GM06990 (cell line): Measurements from ENCODE around the gene KCNH6.

ENCODE experiments used
- DNase-seq: peaks from one replicate; pipeline ENCODE4 v3.0.0-alpha.2; 2011; ENCODE audit not compliant: insufficient read length; ENCODE audit errors: extremely low read depth
- H3K27me3 ChIP-seq: replicated peaks from 2 replicates; pipeline ENCODE4 v1.6.0; 2011; ENCODE audit warnings: low read length; ENCODE audit not compliant: control insufficient read depth, insufficient read depth
- H3K36me3 ChIP-seq: 2 replicates; pipeline ENCODE4 v1.5.1; 2011; ENCODE audit warnings: low read length; ENCODE audit not compliant: control insufficient read depth, insufficient read depth
- H3K4me3 ChIP-seq: replicated peaks from 2 replicates; pipeline ENCODE4 v1.5.1; 2011; ENCODE audit warnings: low read depth, mild to moderate bottlenecking, control low read depth, low read length
- CTCF ChIP-seq: IDR thresholded peaks from 2 replicates; pipeline ENCODE4 v1.5.1; 2011; ENCODE audit warnings: low read length, control low read depth, mild to moderate bottlenecking, inconsistent platforms; ENCODE audit not compliant: insufficient read depth, poor library complexity, severe bottlenecking

Gene KCNH6

GRCh38 chr17:63498626-63499195 is 24.4 kb upstream of the KCNH6 start:
- no peaks in the 10 kb centered on the region; the same call in 1 of the 2 replicates for H3K27me3 ChIP-seq
- TF ChIP-seq CTCF = no peak

GRCh38 chr17:63500543-63501390 is 22.4 kb upstream of the KCNH6 start:
- Histone ChIP-seq H3K27me3 (no peaks in the 10 kb centered on the region; the same call in 1 of the 2 replicates), H3K36me3 (no peaks in the 10 kb centered on the region), H3K4me3 (no peak overlapping the region)
- no peak for DNase-seq
- TF ChIP-seq CTCF = no peak

More at GRCh38 chr17:63498626-63499195, 24.4 kb upstream of the KCNH6 start:
- Histone ChIP-seq H3K36me3 (no peaks in the 10 kb centered on the region), H3K4me3 (no peak overlapping the region)
- DNase-seq = no peak

GRCh38 chr17:63503341-63503705 is 19.8 kb upstream of the KCNH6 start:
- DNase-seq = no peak
- no peak for TF ChIP-seq CTCF
- H3K27me3 ChIP-seq = no peaks in the 10 kb centered on the region; the same call in 1 of the 2 replicates
- no peaks in the 10 kb centered on the region for H3K36me3 ChIP-seq
- H3K4me3 ChIP-seq = no peak overlapping the region

GRCh38 chr17:63504261-63504660 is 18.9 kb upstream of the KCNH6 start:
- TF ChIP-seq CTCF = no peak
- Histone ChIP-seq H3K27me3 (no peaks in the 10 kb centered on the region; the same call in 1 of the 2 replicates), H3K4me3 (no peak overlapping the region), H3K36me3 (no peaks in the 10 kb centered on the region)
- no peak for DNase-seq

GRCh38 chr17:63505341-63505740 is 17.8 kb upstream of the KCNH6 start:
- Histone ChIP-seq H3K27me3 (no peaks in the 10 kb centered on the region; the same call in 1 of the 2 replicates), H3K4me3 (no peak overlapping the region), H3K36me3 (no peaks in the 10 kb centered on the region)
- no peak for TF ChIP-seq CTCF
- no peak for DNase-seq
